HUES48 (cell line): ENCODE results near the gene KRT33B.

Source experiments
- H3K27ac ChIP-seq: one replicate; pipeline ENCODE4 v1.7.0; 2013; ENCODE audit warnings: low read depth, low read length, inconsistent platforms
- H3K27me3 ChIP-seq: 2 replicates; pipeline ENCODE4 v1.6.1; 2013; ENCODE audit warnings: mild to moderate bottlenecking, low read length; ENCODE audit not compliant: control insufficient read depth, insufficient read depth
- H3K36me3 ChIP-seq: 2 replicates; pipeline ENCODE4 v1.6.1; 2013; ENCODE audit warnings: low read length; ENCODE audit not compliant: control insufficient read depth, insufficient read depth
- H3K4me1 ChIP-seq: 2 replicates; pipeline ENCODE4 v1.6.1; 2013; ENCODE audit warnings: mild to moderate bottlenecking, low read length; ENCODE audit not compliant: control insufficient read depth, insufficient read depth
- H3K4me3 ChIP-seq: 2 replicates; pipeline ENCODE4 v1.5.1; 2013; ENCODE audit warnings: mild to moderate bottlenecking, low read depth, low read length
- H3K9ac ChIP-seq: 2 replicates; pipeline ENCODE4 v1.6.1; 2013; ENCODE audit warnings: mild to moderate bottlenecking, low read depth, low read length, moderate library complexity
- H3K9me3 ChIP-seq: 2 replicates; pipeline ENCODE4 v1.6.1; 2013; ENCODE audit warnings: low read length; ENCODE audit not compliant: control insufficient read depth, insufficient read depth

KRT33B gene

DNA sequence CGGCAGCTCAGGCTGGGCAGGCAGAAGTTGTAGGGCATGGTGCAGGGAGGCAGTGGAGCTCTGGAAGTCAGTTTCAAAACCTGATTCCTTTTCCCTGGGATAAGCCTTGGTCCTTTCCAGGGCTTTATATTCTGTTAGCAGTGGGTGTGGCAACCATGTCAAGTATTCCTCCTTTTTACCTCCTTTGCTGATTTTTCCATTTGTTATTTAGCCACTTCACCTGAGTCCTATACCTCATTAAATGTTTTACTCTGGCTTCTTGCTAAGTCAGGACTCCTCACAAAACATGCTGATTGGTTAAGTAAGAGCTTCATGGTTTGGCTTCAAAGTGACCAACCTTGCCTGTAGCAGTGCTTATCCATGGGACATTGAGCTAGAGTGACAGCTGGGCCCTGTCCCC lies at the start of gene KRT33B:
Gene KRT33B (minus strand): TSS at position 101 of the 400 bp plus-strand sequence. CDS start 63 bp downstream, at position 38.
- Histone ChIP-seq H3K9ac (no peak within 1 kb of the TSS), H3K36me3 (no peaks in the 10 kb centered on the region), H3K27ac (no peak within 1 kb of the TSS), H3K27me3 (no peaks in the 10 kb centered on the region), H3K4me3 (no peak within 1 kb of the TSS), H3K9me3 (no peaks in the 10 kb centered on the region), H3K4me1 (no peaks in the 10 kb centered on the region)

DNA sequence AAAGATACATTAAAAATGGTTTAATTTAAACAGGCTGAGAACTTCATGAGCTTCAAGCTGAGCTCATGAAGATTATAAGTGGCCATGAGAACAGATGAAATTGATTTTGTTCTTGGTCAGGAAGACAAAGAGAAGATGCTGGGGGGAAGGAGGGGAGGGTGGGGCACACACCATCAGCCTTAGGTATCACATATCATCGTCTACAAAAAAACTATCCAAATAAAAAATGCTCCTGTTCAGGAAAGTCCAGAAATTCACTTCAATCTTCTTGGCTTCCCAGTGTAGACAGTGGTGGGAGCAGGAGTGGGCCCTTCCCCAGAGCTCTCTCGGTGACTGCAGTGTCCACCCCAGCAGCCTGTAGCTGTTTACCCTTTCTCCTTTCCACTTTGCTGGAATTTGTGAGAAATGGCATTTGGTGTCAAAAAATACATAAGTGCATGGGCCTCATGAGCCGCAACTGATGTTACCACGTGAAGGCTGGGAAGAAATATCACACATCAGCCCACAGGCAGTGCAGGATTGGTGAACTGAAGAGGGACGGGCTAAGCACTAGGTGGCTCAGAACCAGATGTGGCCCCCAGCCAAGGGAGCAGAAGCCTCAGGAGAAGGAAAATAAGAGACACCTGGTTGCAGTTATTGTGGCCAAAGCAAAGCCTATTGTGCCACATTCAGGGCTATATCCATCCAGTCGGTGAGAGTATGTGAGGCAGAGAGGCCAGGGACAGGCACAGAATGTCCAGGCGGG lies 48.7 kb upstream of the KRT33B start:
- Histone ChIP-seq H3K9ac (no peak overlapping the region), H3K9me3 (no peaks in the 10 kb centered on the region), H3K4me3 (no peak overlapping the region), H3K27me3 (no peaks in the 10 kb centered on the region), H3K27ac (no peak overlapping the region), H3K36me3 (no peaks in the 10 kb centered on the region), H3K4me1 (peaks cover 10% of the 10 kb centered on the region)

DNA sequence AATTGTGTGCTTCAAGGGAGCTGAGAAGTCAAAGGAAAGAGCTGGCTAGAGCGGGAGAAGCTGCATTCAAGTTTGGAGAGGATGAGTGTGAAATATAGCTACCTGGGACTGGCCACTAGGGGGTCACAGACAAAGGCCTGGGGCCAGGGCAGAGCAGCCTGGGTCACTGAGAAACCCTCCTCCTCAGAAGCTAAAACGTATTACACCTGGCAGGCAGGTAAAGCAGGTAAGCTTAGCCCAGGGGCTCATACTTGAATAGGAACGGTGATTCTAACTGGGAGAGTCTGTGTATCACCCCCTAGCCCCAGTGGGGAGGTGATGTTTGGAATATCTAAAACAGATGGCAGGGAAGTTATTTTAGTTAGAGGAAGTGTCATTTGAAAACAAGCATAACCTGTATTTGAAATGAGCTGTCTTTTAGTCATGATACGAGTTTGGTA lies 48.0 kb upstream of the KRT33B start:
- H3K9ac ChIP-seq, result no peak overlapping the region
- no peak overlapping the region for H3K27ac ChIP-seq
- no peaks in the 10 kb centered on the region for H3K9me3 ChIP-seq
- H3K4me3 ChIP-seq, result no peak overlapping the region
- peaks cover 17% of the 10 kb centered on the region for H3K4me1 ChIP-seq
- no peaks in the 10 kb centered on the region for H3K36me3 ChIP-seq
- H3K27me3 ChIP-seq, result no peaks in the 10 kb centered on the region

DNA sequence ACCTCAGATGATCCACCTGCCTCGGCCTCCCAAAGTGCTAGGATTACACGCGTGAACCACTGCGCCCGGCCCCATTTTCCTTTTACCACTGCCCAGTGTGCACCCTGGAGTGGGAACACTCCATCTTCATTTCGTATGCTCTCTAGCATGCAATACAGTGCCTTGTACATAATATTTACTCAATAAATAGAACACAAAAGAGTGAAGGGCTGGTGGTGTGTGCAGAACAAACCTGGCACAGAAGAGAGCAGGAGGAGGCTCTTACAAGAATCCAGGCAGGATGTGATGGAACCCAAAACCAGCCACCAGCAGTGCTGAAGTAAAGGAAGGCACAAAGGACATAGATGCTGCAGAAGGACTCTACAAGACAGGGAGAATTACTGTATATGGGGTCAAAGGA lies 47.5 kb upstream of the KRT33B start:
- H3K9me3 ChIP-seq, result no peaks in the 10 kb centered on the region
- no peak overlapping the region for H3K27ac ChIP-seq
- H3K4me1 ChIP-seq, result peaks cover 17% of the 10 kb centered on the region
- H3K4me3 ChIP-seq, result no peak overlapping the region
- H3K27me3 ChIP-seq, result no peaks in the 10 kb centered on the region
- no peak overlapping the region for H3K9ac ChIP-seq
- H3K36me3 ChIP-seq, result no peaks in the 10 kb centered on the region

DNA sequence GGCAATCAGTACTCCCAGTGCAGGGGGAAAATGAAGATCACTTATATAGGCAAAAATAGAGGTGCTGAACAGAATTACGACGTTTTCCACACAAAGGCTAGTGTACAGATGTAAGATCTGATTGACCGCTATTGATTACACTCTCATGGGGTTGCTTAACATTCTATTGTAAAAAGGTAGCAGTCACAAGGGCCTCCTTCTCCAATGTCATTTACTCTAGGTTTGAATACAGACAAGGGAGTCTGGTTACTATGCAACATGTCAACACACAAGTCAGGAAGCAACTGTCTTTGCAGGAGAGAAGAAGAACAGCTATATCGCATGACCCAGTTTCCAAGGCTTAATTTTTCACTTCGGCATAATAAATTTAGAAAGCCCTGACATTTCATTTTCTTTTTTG lies 46.9 kb upstream of the KRT33B start:
- no peaks in the 10 kb centered on the region for H3K9me3 ChIP-seq
- no peaks in the 10 kb centered on the region for H3K27me3 ChIP-seq
- H3K4me3 ChIP-seq, result no peak overlapping the region
- H3K9ac ChIP-seq, result no peak overlapping the region
- no peaks in the 10 kb centered on the region for H3K36me3 ChIP-seq
- no peak overlapping the region for H3K27ac ChIP-seq
- peaks cover 17% of the 10 kb centered on the region for H3K4me1 ChIP-seq

DNA sequence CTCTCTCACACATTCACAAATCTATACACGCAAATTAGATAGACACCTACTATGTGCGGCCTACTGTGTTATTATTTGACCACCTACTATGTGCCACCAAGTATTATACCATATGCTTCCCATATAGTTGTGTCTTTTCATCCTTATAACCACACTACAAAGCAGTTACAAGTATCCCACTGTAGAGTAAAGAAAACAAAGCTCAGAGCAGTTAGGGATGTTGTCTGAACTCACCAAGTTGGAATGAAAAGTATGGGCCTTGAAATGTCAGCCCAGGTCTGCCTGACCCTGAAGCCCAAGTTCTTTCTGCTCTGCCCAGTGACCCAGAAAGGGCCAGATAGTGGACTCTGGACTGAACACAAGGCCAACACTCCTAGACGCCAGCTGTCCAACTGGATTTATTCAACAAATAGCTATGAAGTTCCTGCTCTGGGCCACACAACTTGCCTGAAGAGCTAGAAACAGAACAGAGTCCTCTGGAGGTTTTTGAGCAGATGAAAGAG lies 46.3 kb upstream of the KRT33B start:
- no peaks in the 10 kb centered on the region for H3K9me3 ChIP-seq
- H3K27me3 ChIP-seq, result no peaks in the 10 kb centered on the region
- H3K36me3 ChIP-seq, result no peaks in the 10 kb centered on the region
- no peak overlapping the region for H3K4me3 ChIP-seq
- no peak overlapping the region for H3K27ac ChIP-seq
- H3K9ac ChIP-seq, result no peak overlapping the region
- H3K4me1 ChIP-seq, result peaks cover 17% of the 10 kb centered on the region

DNA sequence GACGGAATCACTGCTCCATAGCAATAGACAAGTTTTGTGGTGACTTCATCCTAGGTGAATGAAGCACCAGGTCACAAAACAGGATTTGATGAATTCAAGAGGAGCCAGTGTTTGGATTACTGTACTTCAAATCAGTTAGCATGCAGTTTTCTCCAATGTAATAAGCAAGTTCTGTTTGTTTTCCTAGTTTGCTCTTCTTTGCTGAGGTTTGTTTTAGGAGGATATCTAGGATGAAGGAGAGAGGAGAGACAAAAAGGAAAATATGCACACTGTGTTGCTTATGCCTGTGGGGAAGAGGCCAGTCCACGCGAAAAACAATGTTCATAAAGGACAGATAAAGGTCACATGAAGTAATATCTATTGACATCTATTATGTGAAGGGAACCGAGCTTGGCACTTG lies 45.8 kb upstream of the KRT33B start:
- Histone ChIP-seq H3K36me3 (no peaks in the 10 kb centered on the region), H3K27ac (no peak overlapping the region), H3K4me3 (no peak overlapping the region), H3K9me3 (no peaks in the 10 kb centered on the region), H3K27me3 (no peaks in the 10 kb centered on the region), H3K9ac (no peak overlapping the region), H3K4me1 (peaks cover 17% of the 10 kb centered on the region)

DNA sequence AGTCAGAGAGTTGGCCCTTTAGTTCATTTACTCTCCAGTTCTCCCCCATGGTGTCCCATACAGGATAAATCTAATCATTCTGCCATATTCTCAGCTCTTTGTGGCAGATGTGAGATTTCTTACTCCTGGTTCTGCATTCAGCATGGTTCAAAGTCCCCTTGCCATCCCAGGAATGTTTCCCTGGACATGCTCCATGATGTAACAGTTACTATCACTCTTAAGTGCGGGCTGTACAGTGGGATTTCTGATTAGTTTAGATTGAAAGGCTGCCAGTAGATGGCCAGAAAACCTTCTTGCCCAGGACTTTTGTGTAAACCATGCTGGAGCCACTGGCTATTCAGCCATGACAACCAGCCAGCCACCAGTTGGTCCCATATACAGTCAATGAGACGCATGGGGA lies 44.4 kb upstream of the KRT33B start:
- Histone ChIP-seq H3K36me3 (no peaks in the 10 kb centered on the region), H3K9me3 (no peaks in the 10 kb centered on the region), H3K4me1 (peaks cover 17% of the 10 kb centered on the region), H3K9ac (no peak overlapping the region), H3K27me3 (no peaks in the 10 kb centered on the region), H3K27ac (no peak overlapping the region), H3K4me3 (no peak overlapping the region)

DNA sequence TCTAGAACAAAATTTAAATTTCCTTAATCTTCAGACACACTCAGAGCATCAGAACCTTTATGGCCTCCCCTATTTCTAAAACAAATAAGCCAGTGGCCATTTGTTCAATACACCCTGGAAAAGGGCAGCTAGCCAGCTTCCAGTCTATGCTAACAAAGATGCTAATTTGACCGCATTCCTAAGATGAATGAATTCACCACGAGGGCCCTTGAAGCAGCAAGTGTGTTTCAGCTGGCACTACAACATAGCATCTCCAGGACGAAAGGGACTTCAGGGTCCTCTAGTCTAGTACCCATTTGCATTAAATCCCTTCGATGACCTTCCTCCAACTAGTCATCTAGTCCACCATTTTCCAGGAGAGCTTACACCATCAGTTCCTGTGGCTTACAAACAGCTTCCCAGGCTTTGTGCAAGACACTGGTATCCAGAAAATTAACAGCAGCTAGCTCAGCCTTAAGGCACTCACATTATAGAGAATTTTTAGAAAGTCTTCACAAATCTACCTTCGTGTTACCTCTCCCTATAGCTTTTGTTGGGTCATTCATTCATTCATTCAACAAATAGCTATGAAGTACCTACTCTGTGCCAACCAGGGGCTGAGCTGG lies 43.8 kb upstream of the KRT33B start:
- no peaks in the 10 kb centered on the region for H3K9me3 ChIP-seq
- H3K36me3 ChIP-seq, result no peaks in the 10 kb centered on the region
- no peak overlapping the region for H3K4me3 ChIP-seq
- no peak overlapping the region for H3K9ac ChIP-seq
- no peak overlapping the region for H3K27ac ChIP-seq
- H3K27me3 ChIP-seq, result no peaks in the 10 kb centered on the region
- peaks cover 17% of the 10 kb centered on the region for H3K4me1 ChIP-seq

DNA sequence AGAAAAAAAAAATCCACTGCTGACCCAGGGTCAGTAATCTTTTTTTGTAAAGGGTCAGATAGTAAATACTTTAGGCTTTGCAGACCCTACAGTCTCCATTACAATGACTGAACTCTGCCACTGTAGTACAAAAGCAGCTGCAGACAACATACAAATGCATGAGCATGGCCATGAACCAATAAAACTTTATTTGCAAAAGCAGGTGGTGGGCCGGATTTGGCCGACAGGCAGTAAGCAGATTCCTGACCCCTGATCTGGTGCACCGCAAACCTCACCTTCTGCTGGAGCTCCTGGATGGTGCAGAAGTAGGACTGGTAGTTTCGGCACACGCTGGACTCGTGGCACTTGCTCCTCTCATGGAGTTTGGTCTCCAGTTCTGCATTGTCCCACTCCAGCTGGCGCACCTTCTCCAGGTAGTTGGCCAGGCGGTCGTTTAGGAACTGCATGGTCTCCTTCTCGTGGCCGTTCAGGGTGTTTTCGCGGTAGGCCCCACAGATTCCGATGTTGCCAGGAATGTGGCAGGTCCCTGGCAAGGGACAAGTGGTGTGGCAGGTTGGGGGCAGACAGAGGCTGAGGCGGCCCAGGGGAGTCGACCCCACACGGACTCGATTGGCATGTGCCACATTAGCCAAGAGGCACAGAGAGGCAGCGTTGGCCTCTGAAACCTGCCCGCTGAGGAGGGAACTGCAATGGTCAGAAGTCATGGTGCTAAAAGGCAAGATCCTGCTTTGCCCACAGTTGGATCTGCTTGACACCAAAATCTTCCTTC lies 41.6 kb upstream of the KRT33B start:
- no peak overlapping the region for H3K4me3 ChIP-seq
- H3K4me1 ChIP-seq, result peaks cover 14% of the 10 kb centered on the region
- H3K36me3 ChIP-seq, result no peaks in the 10 kb centered on the region
- H3K9ac ChIP-seq, result no peak overlapping the region
- no peaks in the 10 kb centered on the region for H3K27me3 ChIP-seq
- no peak overlapping the region for H3K27ac ChIP-seq
- H3K9me3 ChIP-seq, result no peaks in the 10 kb centered on the region

DNA sequence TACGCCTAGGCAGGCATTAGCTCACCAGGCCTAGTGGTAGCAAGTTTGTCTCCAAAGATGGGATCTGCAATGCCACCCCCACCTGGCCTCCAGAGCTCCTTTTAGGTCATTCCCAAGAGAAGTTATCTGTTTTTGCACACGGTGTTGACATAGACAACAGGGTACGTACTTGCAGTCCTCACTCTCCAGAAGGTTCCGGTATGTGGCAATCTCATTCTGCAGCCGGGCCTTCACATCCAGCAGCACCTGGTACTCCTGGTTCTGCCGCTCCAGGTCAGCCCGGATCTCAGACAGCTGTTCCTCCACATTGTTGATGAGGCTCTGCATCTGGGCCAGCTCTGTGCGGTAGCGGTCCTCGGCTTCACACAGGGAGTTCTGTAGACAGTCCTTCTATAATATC lies 37.6 kb upstream of the KRT33B start:
- Histone ChIP-seq H3K4me1 (no peaks in the 10 kb centered on the region), H3K4me3 (no peak overlapping the region), H3K27ac (no peak overlapping the region), H3K9me3 (no peaks in the 10 kb centered on the region), H3K36me3 (no peaks in the 10 kb centered on the region), H3K9ac (no peak overlapping the region), H3K27me3 (no peaks in the 10 kb centered on the region)
